BE2C (cell line): ENCODE measurements around the gene FKBP1C.
"Not testable (repeated sequence)": the region's sequence is repeated elsewhere in the genome, so short reads cannot be mapped to it uniquely, and the experiment has no call there.

ENCODE experiments used
- DNase-seq: peaks from one replicate; pipeline ENCODE4 v3.0.0-alpha.2; 2020
- H3K27me3 ChIP-seq: fragments of 250-450 bp; sonication (Bioruptor Pico); 2 replicates; pipeline ENCODE4 v1.5.1; 2020; ENCODE audit warnings: mild to moderate bottlenecking
- H3K36me3 ChIP-seq: fragments of 250-450 bp; sonication (Bioruptor Pico); 2 replicates; pipeline ENCODE4 v1.5.1; 2020; ENCODE audit warnings: mild to moderate bottlenecking
- H3K4me1 ChIP-seq: fragments of 250-450 bp; sonication (Bioruptor Pico); 2 replicates; pipeline ENCODE4 v1.5.1; 2020
- H3K4me3 ChIP-seq: 2 replicates; pipeline ENCODE4 v1.5.1; 2011; ENCODE audit warnings: low read depth, low read length
- H3K9me3 ChIP-seq: fragments of 250-450 bp; sonication (Bioruptor Pico); 2 replicates; pipeline ENCODE4 v1.5.1; 2020
- CTCF ChIP-seq: IDR thresholded peaks from 2 replicates; pipeline ENCODE4 v1.5.1; 2012; ENCODE audit warnings: mild to moderate bottlenecking, low read depth, low read length

Gene FKBP1C

GRCh38 chr6:63188828-63189227 lies 22.4 kb upstream of the FKBP1C start:
- Histone ChIP-seq H3K36me3 (no peaks in the 10 kb centered on the region), H3K9me3 (no peaks in the 10 kb centered on the region), H3K27me3 (no peaks in the 10 kb centered on the region), H3K4me3 (no peak overlapping the region), H3K4me1 (no peaks in the 10 kb centered on the region)
- no peak for TF ChIP-seq CTCF
- DNase-seq = no peak

- no peak for DNase-seq
- H3K4me3 ChIP-seq = no peak overlapping the region
- H3K4me1 ChIP-seq = no peaks in the 10 kb centered on the region
- H3K27me3 ChIP-seq = no peaks in the 10 kb centered on the region
- no peaks in the 10 kb centered on the region for H3K36me3 ChIP-seq
- no peaks in the 10 kb centered on the region for H3K9me3 ChIP-seq
- no peak for TF ChIP-seq CTCF
These were observed 17.9 kb upstream of the FKBP1C start for GRCh38 chr6:63193324-63193723.

- H3K27me3 ChIP-seq = no peaks in the 10 kb centered on the region
- DNase-seq = no peak
- H3K4me3 ChIP-seq = no peak overlapping the region
- H3K9me3 ChIP-seq = no peaks in the 10 kb centered on the region
- TF ChIP-seq CTCF = no peak
- H3K36me3 ChIP-seq = no peaks in the 10 kb centered on the region
- no peaks in the 10 kb centered on the region for H3K4me1 ChIP-seq
These were observed 13.5 kb upstream of the FKBP1C start for GRCh38 chr6:63197741-63198140.

GRCh38 chr6:63213325-63213724 lies 2.1 kb downstream of the FKBP1C start:
- Histone ChIP-seq H3K27me3 (no peaks in the 10 kb centered on the region), H3K4me3 (no peak overlapping the region), H3K36me3 (no peaks in the 10 kb centered on the region), H3K4me1 (no peaks in the 10 kb centered on the region), H3K9me3 (0 out of 2 replicates have a peak, but pooled peaks cover 3% of the 10 kb centered on the region)
- DNase-seq = no peak
- no peak for TF ChIP-seq CTCF

- Histone ChIP-seq H3K36me3 (no peaks in the 10 kb centered on the region), H3K4me3 (no peak overlapping the region), H3K4me1 (no peaks in the 10 kb centered on the region), H3K9me3 (0 out of 2 replicates have a peak, but pooled peaks cover 3% of the 10 kb centered on the region), H3K27me3 (no peaks in the 10 kb centered on the region)
- no peak for DNase-seq
- no peak for TF ChIP-seq CTCF
These were observed 3.5 kb downstream of the FKBP1C start for GRCh38 chr6:63214816-63215215.

GRCh38 chr6:63224179-63224578 lies 12.9 kb downstream of the FKBP1C start:
- no peak for DNase-seq
- TF ChIP-seq CTCF = no peak
- Histone ChIP-seq H3K36me3 (no peaks in the 10 kb centered on the region), H3K4me3 (no peak overlapping the region), H3K27me3 (no peaks in the 10 kb centered on the region), H3K4me1 (no peaks in the 10 kb centered on the region), H3K9me3 (no peaks in the 10 kb centered on the region)

- not testable (repeated sequence) for H3K9me3 ChIP-seq, H3K36me3 ChIP-seq, H3K4me3 ChIP-seq, H3K27me3 ChIP-seq, H3K4me1 ChIP-seq, DNase-seq
These were observed 14.7 kb downstream of the FKBP1C start for GRCh38 chr6:63225987-63226386.

GRCh38 chr6:63227928-63228894 lies 16.9 kb downstream of the FKBP1C start:
- not testable (repeated sequence) for H3K9me3 ChIP-seq, H3K36me3 ChIP-seq, DNase-seq, H3K27me3 ChIP-seq, H3K4me1 ChIP-seq, H3K4me3 ChIP-seq

- not testable (repeated sequence) for H3K27me3 ChIP-seq, H3K4me1 ChIP-seq, DNase-seq, H3K4me3 ChIP-seq, H3K9me3 ChIP-seq, H3K36me3 ChIP-seq
These were observed 18.8 kb downstream of the FKBP1C start for GRCh38 chr6:63230027-63230426.
